Neural progenitor cell (in vitro differentiated cells): Measurements from ENCODE around the gene UGGT2.

Source experiments
- EZH2phosphoT487 ChIP-seq: fragments of 200-600 bp; sonication (generic); IDR thresholded peaks from 2 replicates; pipeline ENCODE4 v1.6.1; 2017; ENCODE audit warnings: antibody characterized with exemption
- TF ChIP-seq, protein P1 (sequence below): fragments of 200-600 bp; sonication (generic); IDR thresholded peaks from 2 replicates; pipeline ENCODE4 v1.5.1; 2017; ENCODE audit warnings: antibody characterized with exemption, mild to moderate bottlenecking

DNA sequence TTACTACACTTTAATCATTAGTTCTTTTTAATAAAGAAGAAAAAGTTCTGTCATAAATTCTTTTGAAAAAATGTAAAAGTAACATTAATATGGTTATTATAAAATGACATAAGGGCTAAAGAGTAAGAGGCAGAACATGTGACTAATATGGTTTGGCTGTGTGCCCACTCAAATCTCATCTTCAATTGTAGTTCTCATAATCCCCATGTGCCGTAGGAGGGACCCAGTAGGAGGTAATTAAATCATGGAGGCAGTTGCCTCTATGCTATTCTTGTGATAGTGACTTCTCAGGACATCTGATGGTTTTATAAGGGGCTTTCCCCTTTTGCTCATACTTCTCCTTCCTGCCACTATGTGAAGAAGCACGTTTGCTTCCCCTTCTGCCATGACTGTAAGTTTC, 104.5 kb downstream of the UGGT2 start:
- TF ChIP-seq, protein P1, sequence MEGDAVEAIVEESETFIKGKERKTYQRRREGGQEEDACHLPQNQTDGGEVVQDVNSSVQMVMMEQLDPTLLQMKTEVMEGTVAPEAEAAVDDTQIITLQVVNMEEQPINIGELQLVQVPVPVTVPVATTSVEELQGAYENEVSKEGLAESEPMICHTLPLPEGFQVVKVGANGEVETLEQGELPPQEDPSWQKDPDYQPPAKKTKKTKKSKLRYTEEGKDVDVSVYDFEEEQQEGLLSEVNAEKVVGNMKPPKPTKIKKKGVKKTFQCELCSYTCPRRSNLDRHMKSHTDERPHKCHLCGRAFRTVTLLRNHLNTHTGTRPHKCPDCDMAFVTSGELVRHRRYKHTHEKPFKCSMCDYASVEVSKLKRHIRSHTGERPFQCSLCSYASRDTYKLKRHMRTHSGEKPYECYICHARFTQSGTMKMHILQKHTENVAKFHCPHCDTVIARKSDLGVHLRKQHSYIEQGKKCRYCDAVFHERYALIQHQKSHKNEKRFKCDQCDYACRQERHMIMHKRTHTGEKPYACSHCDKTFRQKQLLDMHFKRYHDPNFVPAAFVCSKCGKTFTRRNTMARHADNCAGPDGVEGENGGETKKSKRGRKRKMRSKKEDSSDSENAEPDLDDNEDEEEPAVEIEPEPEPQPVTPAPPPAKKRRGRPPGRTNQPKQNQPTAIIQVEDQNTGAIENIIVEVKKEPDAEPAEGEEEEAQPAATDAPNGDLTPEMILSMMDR, result no peak
- TF ChIP-seq EZH2phosphoT487, result no peak
